ENCODE data around the gene LYSMD2. TPM values are rescaled to one million over a fixed set of nuclear protein-coding genes. Genes with fewer than 3 reads are reported as not detected.

Gene LYSMD2
- total and polyA plus RNA-seq, 2 experiments from 2014 or later: 6.3 to 6.7 TPM

GRCh38 chr15:51714162-51714561 lies 23.3 kb downstream of the LYSMD2 start:
- Histone ChIP-seq H3K9ac (no peak overlapping the region), H3K79me2 (ENCODE audit: insufficient read depth) (no peaks in the 10 kb centered on the region), H3K9me2 (ENCODE audit: insufficient read depth) (no peaks in the 10 kb centered on the region), H2AFZ (no peak overlapping the region), H3K4me1 (ENCODE audit: insufficient read depth) (no peaks in the 10 kb centered on the region), H4K20me1 (ENCODE audit: insufficient read depth) (no peaks in the 10 kb centered on the region), H3F3A (ENCODE audit: insufficient read depth) (no peaks in the 10 kb centered on the region), H3K27ac (no peak overlapping the region), H3K9me3 (ENCODE audit: low read depth) (no peaks in the 10 kb centered on the region), H3K4me3 (no peak overlapping the region), H3K27me3 (replicated peaks; ENCODE audit: insufficient read depth) (no peaks in the 10 kb centered on the region), H3K4me2 (ENCODE audit: unreplicated experiment) (no peak overlapping the region), H3K36me3 (ENCODE audit: low read depth) (no peaks in the 10 kb centered on the region)
- TF ChIP-seq EZH2phosphoT487 (IDR thresholded peaks at IDR 0.05; ENCODE audit: insufficient read depth, low read depth): no peak
- TF ChIP-seq EZH2 (IDR thresholded peaks at IDR 0.05; ENCODE audit: insufficient read depth, poor library complexity, severe bottlenecking): no peak
- in situ Hi-C loops (cut with MboI): no loop called here
- WGBS, 2 experiments (ENCODE audit: low coverage in 1 of 2, low lambda C conversion rate in 2 of 2, missing lambda C conversion rate in 2 of 2): 82 to 93% methylated on average over 1 of the region's 1 CpG
- DNase-seq: no peak

DNA sequence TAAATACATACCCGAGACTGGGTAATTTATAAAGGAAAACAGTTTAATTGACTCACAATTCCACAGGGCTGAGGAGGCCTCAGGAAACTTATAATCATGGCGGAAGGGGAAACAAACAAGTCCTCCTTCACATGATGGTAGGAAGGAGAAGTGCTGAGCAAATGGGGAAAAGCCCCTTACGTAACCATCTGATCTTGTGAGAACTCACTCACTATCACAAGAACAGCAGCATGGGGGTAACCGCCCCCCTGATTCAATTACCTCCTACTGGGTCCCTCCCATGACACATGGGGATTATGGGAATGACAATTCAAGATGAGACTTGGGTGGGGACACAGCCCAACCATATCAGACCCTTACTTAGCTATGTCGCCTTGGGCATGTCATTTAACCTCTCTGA lies 28.4 kb downstream of the LYSMD2 start:
- no peak overlapping the region for H3K4me2 ChIP-seq (ENCODE audit: unreplicated experiment)
- H3K36me3 ChIP-seq (ENCODE audit: low read depth): no peaks in the 10 kb centered on the region
- 85 to 89% methylated on average over 5 of the region's 5 CpGs for WGBS, 2 experiments (ENCODE audit: low coverage in 1 of 2, low lambda C conversion rate in 2 of 2, missing lambda C conversion rate in 2 of 2)
- peaks cover 14% of the 10 kb centered on the region for H3K4me1 ChIP-seq (ENCODE audit: insufficient read depth)
- in situ Hi-C loops (cut with MboI): no loop called here
- no peak overlapping the region for H2AFZ ChIP-seq
- no peaks in the 10 kb centered on the region for H3K9me3 ChIP-seq (ENCODE audit: low read depth)
- no peak overlapping the region for H3K9ac ChIP-seq
- H3K4me3 ChIP-seq: no peak overlapping the region
- peaks cover 17% of the 10 kb centered on the region for H3F3A ChIP-seq (ENCODE audit: insufficient read depth)
- no peak for DNase-seq
- TF ChIP-seq EZH2 (IDR thresholded peaks at IDR 0.05; ENCODE audit: insufficient read depth, poor library complexity, severe bottlenecking) (no peak), EZH2phosphoT487 (IDR thresholded peaks at IDR 0.05; ENCODE audit: insufficient read depth, low read depth) (no peak)
- H4K20me1 ChIP-seq (ENCODE audit: insufficient read depth): no peaks in the 10 kb centered on the region
- H3K79me2 ChIP-seq (ENCODE audit: insufficient read depth): no peaks in the 10 kb centered on the region
- no peaks in the 10 kb centered on the region for H3K9me2 ChIP-seq (ENCODE audit: insufficient read depth)
- H3K27ac ChIP-seq: no peak overlapping the region
- H3K27me3 ChIP-seq (replicated peaks; ENCODE audit: insufficient read depth): peaks cover 6% of the 10 kb centered on the region; the same call in 1 of the 2 replicates

DNA sequence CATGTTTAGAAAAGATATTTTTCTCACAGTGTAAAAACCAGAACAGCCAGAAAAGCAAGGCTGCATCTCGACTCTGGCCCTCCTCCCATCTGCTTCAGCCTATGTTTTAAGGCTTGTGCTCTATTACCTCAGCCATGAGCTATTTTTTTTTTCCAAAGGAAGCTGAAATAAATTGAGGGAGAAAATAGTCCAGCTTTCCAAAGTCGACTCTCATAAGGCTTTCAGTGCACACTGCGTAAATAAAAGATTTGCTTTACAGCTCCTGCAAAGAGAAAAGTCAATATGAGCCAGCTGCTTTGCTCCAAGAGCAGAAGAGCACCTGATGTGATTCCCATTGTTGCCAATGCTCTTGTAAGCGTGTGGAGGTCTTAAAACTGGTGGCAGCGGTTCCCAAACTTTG lies 29.4 kb downstream of the LYSMD2 start:
- peaks cover 14% of the 10 kb centered on the region for H3K4me1 ChIP-seq (ENCODE audit: insufficient read depth)
- H4K20me1 ChIP-seq (ENCODE audit: insufficient read depth): no peaks in the 10 kb centered on the region
- no peaks in the 10 kb centered on the region for H3K36me3 ChIP-seq (ENCODE audit: low read depth)
- H3K4me3 ChIP-seq: no peak overlapping the region
- no peaks in the 10 kb centered on the region for H3K9me2 ChIP-seq (ENCODE audit: insufficient read depth)
- WGBS, 2 experiments (ENCODE audit: low coverage in 1 of 2, low lambda C conversion rate in 2 of 2, missing lambda C conversion rate in 2 of 2): 43 to 53% methylated on average over 5 of the region's 5 CpGs
- peak; percentile 4 for DNase-seq
- no peak overlapping the region for H3K9ac ChIP-seq
- in situ Hi-C loops (cut with MboI): no loop called here
- H2AFZ ChIP-seq: no peak overlapping the region
- no peaks in the 10 kb centered on the region for H3K9me3 ChIP-seq (ENCODE audit: low read depth)
- TF ChIP-seq EZH2 (IDR thresholded peaks at IDR 0.05; ENCODE audit: insufficient read depth, poor library complexity, severe bottlenecking) (no peak), EZH2phosphoT487 (IDR thresholded peaks at IDR 0.05; ENCODE audit: insufficient read depth, low read depth) (no peak)
- no peak overlapping the region for H3K27ac ChIP-seq
- H3K79me2 ChIP-seq (ENCODE audit: insufficient read depth): no peaks in the 10 kb centered on the region
- H3K4me2 ChIP-seq (ENCODE audit: unreplicated experiment): no peak overlapping the region
- H3F3A ChIP-seq (ENCODE audit: insufficient read depth): peaks cover 17% of the 10 kb centered on the region
- peaks cover 14% of the 10 kb centered on the region; the same call in 1 of the 2 replicates for H3K27me3 ChIP-seq (replicated peaks; ENCODE audit: insufficient read depth)

DNA sequence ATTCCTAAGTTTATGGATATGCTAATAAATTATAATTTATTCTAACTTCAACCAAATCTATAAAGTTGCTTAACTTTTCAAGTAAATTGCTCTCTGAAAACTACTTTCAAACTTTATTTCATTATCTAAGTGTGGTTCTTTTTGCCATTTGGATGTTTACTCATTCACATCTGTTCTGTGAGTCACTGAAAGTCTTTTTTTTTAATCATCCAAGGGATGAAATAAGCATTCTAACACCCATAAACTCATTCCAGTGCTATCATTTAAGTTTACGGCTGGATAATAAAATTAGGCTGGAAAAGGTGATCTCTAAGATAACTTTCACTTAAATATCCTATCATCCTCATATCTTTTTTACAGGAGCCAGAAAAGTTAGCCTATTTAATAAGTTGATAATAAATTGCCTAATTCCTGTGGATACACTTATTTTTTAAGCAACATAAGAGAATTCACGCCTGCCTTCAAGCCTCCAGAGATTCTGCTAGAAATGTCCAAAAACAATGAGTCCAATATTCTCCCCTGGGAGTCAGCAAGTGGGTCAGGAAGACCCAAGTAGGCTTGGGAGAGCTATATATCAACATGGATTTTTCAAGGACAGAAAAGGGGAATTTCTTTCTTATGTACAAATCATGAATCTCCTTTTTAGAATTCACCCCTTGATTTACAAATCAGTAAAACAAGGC lies 30.4 kb downstream of the LYSMD2 start:
- DNase-seq: peak; percentile 44

More for the DNA sequence above, 30.4 kb downstream of the LYSMD2 start:
- in situ Hi-C loops (cut with MboI): no loop called here
- Histone ChIP-seq H3K9me2 (ENCODE audit: insufficient read depth) (no peaks in the 10 kb centered on the region), H3F3A (ENCODE audit: insufficient read depth) (peaks cover 17% of the 10 kb centered on the region), H3K9me3 (ENCODE audit: low read depth) (no peaks in the 10 kb centered on the region), H3K36me3 (ENCODE audit: low read depth) (no peaks in the 10 kb centered on the region), H3K27ac (no peak overlapping the region), H3K27me3 (replicated peaks; ENCODE audit: insufficient read depth) (peaks cover 19% of the 10 kb centered on the region; the same call in 1 of the 2 replicates), H3K9ac (no peak overlapping the region), H3K4me2 (ENCODE audit: unreplicated experiment) (no peak overlapping the region), H2AFZ (no peak overlapping the region), H4K20me1 (ENCODE audit: insufficient read depth) (no peaks in the 10 kb centered on the region), H3K4me1 (ENCODE audit: insufficient read depth) (peaks cover 14% of the 10 kb centered on the region), H3K79me2 (ENCODE audit: insufficient read depth) (no peaks in the 10 kb centered on the region), H3K4me3 (no peak overlapping the region)
- WGBS, 2 experiments (ENCODE audit: low coverage in 1 of 2, low lambda C conversion rate in 2 of 2, missing lambda C conversion rate in 2 of 2): 12 to 18% methylated on average over 2 of the region's 2 CpGs
- TF ChIP-seq EZH2phosphoT487 (IDR thresholded peaks at IDR 0.05; ENCODE audit: insufficient read depth, low read depth): no peak
- no peak for TF ChIP-seq EZH2 (IDR thresholded peaks at IDR 0.05; ENCODE audit: insufficient read depth, poor library complexity, severe bottlenecking)
